Naive thymus-derived CD4-positive, alpha-beta T cell (primary cell): ENCODE results near the gene NMT2. TPM values are rescaled to one million over a fixed set of nuclear protein-coding genes. Genes with fewer than 3 reads are reported as not detected.

ENCODE experiments used
- ATAC-seq: fragments of 150-1000 bp; cut with Tn5 transposase; 2 replicates; pipeline ENCODE4 v1.10.0; 2021; ENCODE audit warnings: mild to moderate bottlenecking, moderate library complexity
- CTCF ChIA-PET: fragments of 350-600 bp; sonication (Branson Sonifier 250); formaldehyde crosslinking; loops from one replicate; lab custom pipeline; 2021; ENCODE audit warnings: antibody characterized with exemption; lab: Charles Lee
- POLR2A ChIA-PET: fragments of 350-600 bp; sonication (Branson Sonifier 250); formaldehyde crosslinking; loops from one replicate; lab custom pipeline; 2021; ENCODE audit warnings: antibody characterized with exemption, inconsistent platforms; lab: Charles Lee
- DNase-seq, 9 donors: peaks; one replicate each; pipeline versions ENCODE4 v3.0.0 to v3.0.0-alpha.2; 2020 to 2022; ENCODE audit warnings: mixed read lengths in 1 of 9
- H3K27ac ChIP-seq: one replicate; pipeline ENCODE4 v1.7.0; 2013; ENCODE audit warnings: mild to moderate bottlenecking, low read depth, low read length, moderate library complexity
- H3K27me3 ChIP-seq, 2 donors: one replicate each; pipeline ENCODE4 v1.7.0; 2013; ENCODE audit warnings: low read length in 2 of 2, mild to moderate bottlenecking in 2 of 2, moderate library complexity in 2 of 2; ENCODE audit not compliant: control insufficient read depth in 2 of 2, insufficient read depth in 2 of 2
- H3K36me3 ChIP-seq, 3 experiments: 1 replicate in 2 of 3; 2 replicates in 1 of 3; pipeline ENCODE4 v1.7.0; 2013; ENCODE audit warnings: low read length in 3 of 3, mild to moderate bottlenecking in 3 of 3, moderate library complexity in 1 of 3; ENCODE audit not compliant: insufficient read depth in 3 of 3, control insufficient read depth in 2 of 3
- H3K4me1 ChIP-seq, 2 donors: one replicate each; pipeline ENCODE4 v1.7.0; 2013; ENCODE audit warnings: low read length in 2 of 2, mild to moderate bottlenecking in 2 of 2, moderate library complexity in 1 of 2; ENCODE audit not compliant: control insufficient read depth in 2 of 2, insufficient read depth in 2 of 2
- H3K4me3 ChIP-seq: 2 replicates; pipeline ENCODE4 v1.7.0; 2013; ENCODE audit warnings: mild to moderate bottlenecking, low read length
- H3K9me3 ChIP-seq, 3 experiments: 1 replicate in 2 of 3; 2 replicates in 1 of 3; pipeline ENCODE4 v1.7.0; 2013; ENCODE audit warnings: low read length in 3 of 3; ENCODE audit not compliant: control insufficient read depth in 2 of 3
- H3K27ac Mint-ChIP-seq, 9 donors: one replicate each; pipeline ENCODE4 v1.8.0; 2020 to 2022; ENCODE audit warnings: mixed read lengths in 9 of 9, mild to moderate bottlenecking in 8 of 9, moderate library complexity in 5 of 9, inconsistent platforms in 2 of 9
- H3K27me3 Mint-ChIP-seq, 5 donors: one replicate each; pipeline ENCODE4 v1.8.0; 2021 to 2022; ENCODE audit warnings: mixed read lengths in 5 of 5, mild to moderate bottlenecking in 1 of 5
- H3K36me3 Mint-ChIP-seq, 5 donors: one replicate each; pipeline ENCODE4 v1.8.0; 2020 to 2022; ENCODE audit warnings: mixed read lengths in 5 of 5, mild to moderate bottlenecking in 3 of 5, inconsistent platforms in 1 of 5
- H3K4me1 Mint-ChIP-seq, 7 donors: one replicate each; pipeline ENCODE4 v1.8.0; 2020 to 2022; ENCODE audit warnings: mixed read lengths in 7 of 7, mild to moderate bottlenecking in 3 of 7, inconsistent platforms in 1 of 7
- H3K4me3 Mint-ChIP-seq, 10 donors: one replicate each; pipeline ENCODE4 v1.8.0; 2020 to 2022; ENCODE audit warnings: mild to moderate bottlenecking in 10 of 10, mixed read lengths in 10 of 10, moderate library complexity in 6 of 10, inconsistent platforms in 2 of 10
- H3K9me3 Mint-ChIP-seq, 11 donors: one replicate each; pipeline ENCODE4 v1.8.0; 2020 to 2022; ENCODE audit warnings: mixed read lengths in 11 of 11, mild to moderate bottlenecking in 4 of 11, inconsistent platforms in 1 of 11, moderate library complexity in 1 of 11
- intact Hi-C, 2 donors: fragments of 100-400 bp; cut with micrococcal nuclease; formaldehyde crosslinking; loops; one replicate each; pipeline ENCODE4 v1.15.1; 2023
- polyA plus RNA-seq, 2 donors: library from polyadenylated mRNA; unstranded; fragments of 300-500 nt; fragmentation: Illumina TruSeq; gene quantifications; one replicate each; pipeline ENCODE4 v1.2.3, GENCODE V29; 2021
- total RNA-seq, 6 experiments: library from RNA in 5 of 6; stranded (reverse) in 5 of 6; gene quantifications; 1 replicate in 5 of 6; 2 replicates in 1 of 6; pipeline ENCODE4 v1.2.3 and lab custom pipeline; 2021 to 2026

NMT2 gene
- total RNA-seq, result 10 to 100 TPM; 23.2 to 81.4 (median 39.1) TPM
- polyA plus RNA-seq, result 10 to 100 TPM; 43.8 TPM
- total RNA-seq (lab: John Stamatoyannopoulos, UW), result 75.2 reads per million, percentile 79 among the genes with 10 or more reads in this experiment

DNA sequence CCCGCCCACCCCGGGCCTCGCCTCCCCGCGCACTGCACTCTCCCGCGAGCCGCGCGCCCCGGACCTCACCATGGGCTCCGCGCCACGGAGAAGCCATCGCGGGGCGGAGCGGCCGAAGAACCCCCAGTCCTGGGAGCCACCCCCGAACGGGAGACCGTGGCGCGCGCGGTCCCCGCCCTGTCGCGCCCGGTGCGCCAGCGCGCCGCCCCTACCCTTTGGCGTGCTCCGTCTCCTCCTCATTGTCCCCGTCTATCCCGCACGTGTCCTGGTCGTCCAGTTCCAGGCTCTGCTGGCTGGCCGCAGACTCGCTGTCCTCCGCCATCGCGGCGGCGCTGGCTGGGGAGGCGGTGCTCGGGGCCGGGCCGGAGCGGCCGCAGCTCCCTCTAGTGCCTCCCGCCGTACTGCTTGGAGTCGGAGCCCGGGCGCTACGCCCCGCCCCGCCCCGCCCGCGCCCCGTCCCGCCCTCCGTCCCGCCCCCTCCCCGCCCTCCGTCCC lies at the start of gene NMT2:
TSS of gene NMT2 (minus strand) at position 403 of the 495 bp plus-strand sequence. CDS start at position 322, 81 bp downstream.
- H3K27ac ChIP-seq, result peak within 1 kb of the TSS; percentile 77
- Mint-ChIP-seq H3K27me3 (no peaks in the 10 kb centered on the region), H3K4me1 (peaks cover 47 to 76% (median 67%) of the 10 kb centered on the region in 7 donors), H3K4me3 (peak within 1 kb of the TSS; percentile 94 to 99 (median 96)), H3K27ac (peak within 1 kb of the TSS; percentile 91 to 95 (median 95)), H3K36me3 (peaks cover 0 to 15% (median 0%) of the 10 kb centered on the region in 5 donors), H3K9me3 (no peaks in the 10 kb centered on the region)
- CTCF ChIA-PET, result interaction anchor here (0.9 to 3.2 kb wide), 8 partner anchors 13 to 76 kb away, joined by 3 to 15 read pairs (median 4); no protein-coding TSS in a partner anchor
- H3K9me3 ChIP-seq, result no peaks in the 10 kb centered on the region
- H3K27me3 ChIP-seq, result no peaks in the 10 kb centered on the region
- POLR2A ChIA-PET, result interaction anchor here (0.7 to 10.2 kb wide), 10 partner anchors 10 to 330 kb away, joined by 3 to 217 read pairs (median 7); partner anchors contain the start of genes CDNF, HSPA14, MSANTD7 and RPP38
- H3K4me1 ChIP-seq, result peaks cover 44% of the 10 kb centered on the region in 2 donors
- peak within 1 kb of the TSS; percentile 88 for H3K4me3 ChIP-seq
- intact Hi-C loops, result loop anchor here (1.0 to 2.0 kb wide), 10 partner anchors 27 to 1648 kb away; partner anchors contain the start of genes MEIG1 (in 2 of the 2), RPP38 (in 2 of the 2), ACBD7 (in 1 of the 2) and DCLRE1C (in 1 of the 2)
- no peaks in the 10 kb centered on the region for H3K36me3 ChIP-seq
- peak in 5 of 9 donors; percentile 73 to 82 (median 79) for DNase-seq
- peak; percentile 82 for ATAC-seq

DNA sequence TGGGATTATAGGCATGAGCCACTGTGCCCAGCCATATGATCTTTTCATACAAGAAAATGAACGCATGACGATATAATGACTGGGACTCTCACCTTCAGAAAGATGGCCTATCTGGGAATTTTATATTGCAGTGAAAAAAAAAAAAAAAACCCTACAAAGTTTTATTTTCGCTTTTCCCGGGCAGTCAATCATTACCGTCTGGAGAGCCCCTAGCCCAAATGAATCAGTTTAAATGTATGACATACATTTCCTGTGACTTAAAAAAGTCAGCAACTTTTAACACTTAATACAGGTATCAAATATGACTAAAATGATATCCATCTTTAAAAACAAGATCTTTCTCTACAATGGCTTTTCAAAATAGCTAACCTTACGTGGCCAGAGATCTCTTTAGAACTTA lies 48.2 kb upstream of the NMT2 start:
- H3K36me3 Mint-ChIP-seq, result peaks cover 3 to 68% (median 25%) of the 10 kb centered on the region in 5 donors
- H3K27ac ChIP-seq, result no peak overlapping the region
- POLR2A ChIA-PET, result interaction anchor here (0.6 kb wide), 1 partner anchor 30 kb away, joined by 3 read pairs; no protein-coding TSS in a partner anchor

DNA sequence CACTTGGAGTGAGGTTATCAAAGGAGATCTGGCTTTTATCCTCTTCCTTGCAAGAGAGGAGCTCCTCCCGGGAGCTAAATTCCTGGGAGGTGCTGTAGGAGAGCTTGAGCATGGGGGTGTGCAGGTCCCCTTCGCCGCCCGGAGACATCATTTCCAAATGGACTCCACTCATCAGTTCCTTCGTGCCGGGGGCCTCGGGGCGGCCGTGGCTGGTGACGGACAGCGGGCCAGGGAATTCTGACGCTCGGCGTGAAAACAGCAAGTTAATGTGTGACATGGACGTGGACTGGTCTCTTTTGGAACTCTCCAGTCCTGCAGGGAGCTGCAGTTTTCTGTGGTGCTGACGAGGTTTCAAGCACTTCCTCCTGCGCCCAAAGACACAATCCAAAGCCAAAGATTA lies 45.7 kb upstream of the NMT2 start:
- CTCF ChIA-PET, result no interaction called here
- Mint-ChIP-seq H3K4me3 (no peak overlapping the region), H3K36me3 (peaks cover 4 to 47% (median 17%) of the 10 kb centered on the region in 5 donors), H3K27ac (peak overlapping the region in 1 of 9 donors; percentile 47), H3K27me3 (no peaks in the 10 kb centered on the region), H3K9me3 (peaks cover 0 to 1% (median 0%) of the 10 kb centered on the region in 11 donors), H3K4me1 (peaks cover 12 to 29% (median 25%) of the 10 kb centered on the region in 7 donors)
- no peak overlapping the region for H3K4me3 ChIP-seq
- POLR2A ChIA-PET, result interaction anchor here (0.5 to 1.8 kb wide), 3 partner anchors 45 to 1550 kb away, joined by 3 to 5 read pairs (median 4); partner anchors contain the start of gene NMT2
- no peaks in the 10 kb centered on the region for H3K27me3 ChIP-seq
- H3K27ac ChIP-seq, result no peak overlapping the region
- no peaks in the 10 kb centered on the region for H3K9me3 ChIP-seq
- DNase-seq, result no peak
- peaks cover 6 to 18% of the 10 kb centered on the region in 2 donors for H3K4me1 ChIP-seq
- ATAC-seq, result no peak
- H3K36me3 ChIP-seq, result peaks cover 0 to 13% (median 0%) of the 10 kb centered on the region in 3 experiments
- intact Hi-C loops, result no loop called here

More for the DNA sequence above, 48.2 kb upstream of the NMT2 start:
- peaks cover 0 to 1% (median 0%) of the 10 kb centered on the region in 11 donors for H3K9me3 Mint-ChIP-seq
- Histone ChIP-seq H3K36me3 (peaks cover 0 to 18% (median 0%) of the 10 kb centered on the region in 3 experiments), H3K9me3 (no peaks in the 10 kb centered on the region), H3K4me1 (no peaks in the 10 kb centered on the region), H3K4me3 (no peak overlapping the region), H3K27me3 (no peaks in the 10 kb centered on the region)
- H3K4me1 Mint-ChIP-seq, result peaks cover 0 to 5% (median 2%) of the 10 kb centered on the region in 7 donors
- ATAC-seq, result no peak
- peak overlapping the region in 1 of 9 donors; percentile 17 for H3K27ac Mint-ChIP-seq
- DNase-seq, result no peak
- H3K4me3 Mint-ChIP-seq, result no peak overlapping the region
- CTCF ChIA-PET, result no interaction called here
- no peaks in the 10 kb centered on the region for H3K27me3 Mint-ChIP-seq
- intact Hi-C loops, result no loop called here

DNA sequence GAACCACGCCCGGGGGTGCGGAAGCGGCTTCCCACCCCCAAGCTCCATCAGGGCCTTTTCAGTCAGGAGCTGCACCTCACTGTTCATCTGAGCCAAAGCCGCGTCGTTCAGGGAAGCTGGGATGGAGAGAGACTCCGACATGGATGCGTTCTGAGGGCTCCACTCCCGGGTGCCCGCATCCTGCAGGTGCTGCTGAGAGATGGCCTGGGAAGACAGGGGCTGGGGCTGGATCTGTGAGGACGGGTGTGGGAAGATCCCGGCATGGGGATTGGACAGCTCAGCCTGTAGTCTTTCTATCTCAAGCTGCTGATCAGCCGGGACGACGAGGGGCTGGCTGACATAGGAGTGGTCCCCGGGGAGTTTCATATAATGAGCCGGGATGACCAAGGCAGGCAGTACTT lies 45.0 kb upstream of the NMT2 start:
- POLR2A ChIA-PET, result interaction anchor here (0.8 to 1.8 kb wide), 2 partner anchors 44 to 49 kb away, joined by 3 to 5 read pairs; partner anchors contain the start of gene NMT2
- CTCF ChIA-PET, result no interaction called here
- Histone ChIP-seq H3K9me3 (no peaks in the 10 kb centered on the region), H3K27me3 (no peaks in the 10 kb centered on the region), H3K4me1 (peaks cover 10 to 21% of the 10 kb centered on the region in 2 donors), H3K36me3 (peaks cover 0 to 13% (median 0%) of the 10 kb centered on the region in 3 experiments), H3K4me3 (no peak overlapping the region), H3K27ac (no peak overlapping the region)
- peak overlapping the region in 3 of 9 donors; percentile 12 to 74 (median 57) for H3K27ac Mint-ChIP-seq
- H3K27me3 Mint-ChIP-seq, result no peaks in the 10 kb centered on the region
- H3K4me3 Mint-ChIP-seq, result no peak overlapping the region
- H3K4me1 Mint-ChIP-seq, result peaks cover 19 to 36% (median 32%) of the 10 kb centered on the region in 7 donors
- DNase-seq (no peak), ATAC-seq (no peak)
- intact Hi-C loops, result no loop called here
- peaks cover 9 to 45% (median 17%) of the 10 kb centered on the region in 5 donors for H3K36me3 Mint-ChIP-seq
- H3K9me3 Mint-ChIP-seq, result peaks cover 0 to 1% (median 0%) of the 10 kb centered on the region in 11 donors

DNA sequence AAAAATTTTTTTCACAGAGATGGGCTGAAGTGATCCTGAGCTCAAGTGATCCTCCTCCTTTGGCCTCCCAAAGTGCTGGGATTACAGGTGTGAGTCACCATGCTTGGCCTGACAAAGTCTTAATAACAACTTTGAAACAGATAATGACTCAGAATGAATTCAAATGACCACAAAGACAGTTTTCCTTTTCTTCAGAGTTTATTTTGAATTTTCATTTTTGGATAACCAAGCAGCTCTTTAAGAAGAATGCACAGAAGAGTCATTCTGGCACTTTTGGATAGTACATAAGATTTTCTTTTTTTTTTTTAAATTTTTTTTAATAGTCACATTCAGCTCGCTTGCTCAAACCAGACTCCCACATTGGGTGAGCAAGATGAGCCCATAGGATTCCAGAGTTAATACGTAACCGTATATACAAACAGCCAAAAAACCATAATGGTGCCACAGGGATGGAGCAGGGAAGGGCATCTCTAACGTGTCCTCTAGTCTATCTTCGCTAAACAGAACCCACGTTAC lies 43.0 kb upstream of the NMT2 start:
- Mint-ChIP-seq H3K9me3 (peaks cover 0 to 1% (median 0%) of the 10 kb centered on the region in 11 donors), H3K36me3 (peaks cover 9 to 37% (median 17%) of the 10 kb centered on the region in 5 donors), H3K27me3 (no peaks in the 10 kb centered on the region), H3K27ac (peak overlapping the region in 5 of 9 donors; percentile 57 to 99 (median 72)), H3K4me1 (peaks cover 26 to 56% (median 52%) of the 10 kb centered on the region in 7 donors), H3K4me3 (peak overlapping the region in 1 of 10 donors; percentile 36)
- intact Hi-C loops, result no loop called here
- ChIA-PET POLR2A (interaction anchor here (2.5 kb wide), 1 partner anchor 42 kb away, joined by 9 read pairs; the partner anchor contains the start of gene NMT2), CTCF (interaction anchor here (1.0 to 1.4 kb wide), 4 partner anchors 15 to 44 kb away, joined by 3 to 8 read pairs (median 3); no protein-coding TSS in a partner anchor)
- H3K4me1 ChIP-seq, result peaks cover 23 to 39% of the 10 kb centered on the region in 2 donors
- DNase-seq, result no peak
- H3K9me3 ChIP-seq, result no peaks in the 10 kb centered on the region
- H3K4me3 ChIP-seq, result no peak overlapping the region
- no peaks in the 10 kb centered on the region for H3K27me3 ChIP-seq
- no peak overlapping the region for H3K27ac ChIP-seq
- H3K36me3 ChIP-seq, result peaks cover 0 to 13% (median 0%) of the 10 kb centered on the region in 3 experiments
- ATAC-seq, result no peak

DNA sequence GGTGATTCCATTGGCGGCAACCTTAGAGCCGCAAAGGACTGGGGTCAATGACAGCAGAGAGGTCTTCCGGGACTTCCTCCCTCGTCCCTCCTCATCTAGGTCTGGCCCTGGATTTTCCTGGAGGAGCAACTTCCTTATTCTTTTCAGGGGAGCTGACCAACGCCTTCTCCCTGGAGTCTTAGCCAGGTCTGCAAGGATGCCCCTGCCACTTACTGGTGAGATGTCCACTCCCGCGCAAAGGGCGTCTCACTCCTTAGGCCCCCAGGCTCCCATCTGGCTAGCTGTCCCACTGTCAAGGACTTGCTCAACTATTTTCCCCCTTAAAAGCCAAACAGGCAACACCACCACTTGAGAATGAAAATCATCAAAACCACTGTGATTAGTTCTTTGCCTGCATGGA lies 42.0 kb upstream of the NMT2 start:
- DNase-seq, result no peak
- Histone ChIP-seq H3K27me3 (no peaks in the 10 kb centered on the region), H3K36me3 (peaks cover 0 to 13% (median 0%) of the 10 kb centered on the region in 3 experiments), H3K4me1 (peaks cover 23 to 47% of the 10 kb centered on the region in 2 donors), H3K9me3 (no peaks in the 10 kb centered on the region), H3K27ac (no peak overlapping the region), H3K4me3 (peak overlapping the region; percentile 4)
- peaks cover 9 to 32% (median 17%) of the 10 kb centered on the region in 5 donors for H3K36me3 Mint-ChIP-seq
- intact Hi-C loops, result loop anchor here in 1 of 2 donors (1.0 kb wide), 1 partner anchor 161 kb away; the partner anchor contains the start of gene FAM171A1
- peak overlapping the region; percentile 9 to 82 (median 61) for H3K4me3 Mint-ChIP-seq
- peaks cover 29 to 65% (median 58%) of the 10 kb centered on the region in 7 donors for H3K4me1 Mint-ChIP-seq
- ChIA-PET POLR2A (interaction anchor here (0.8 to 2.5 kb wide), 3 partner anchors 24 to 44 kb away, joined by 3 to 9 read pairs (median 3); partner anchors contain the start of gene NMT2), CTCF (interaction anchor here (0.6 to 1.4 kb wide), 5 partner anchors 24 to 159 kb away, joined by 3 to 8 read pairs (median 4); no protein-coding TSS in a partner anchor)
- H3K27ac Mint-ChIP-seq, result peak overlapping the region; percentile 13 to 99 (median 85)
- no peak for ATAC-seq
- H3K9me3 Mint-ChIP-seq, result peaks cover 0 to 6% (median 0%) of the 10 kb centered on the region in 11 donors
- no peaks in the 10 kb centered on the region for H3K27me3 Mint-ChIP-seq
